ENCODE results near the gene TOMM6.

TOMM6 gene

GRCh38 chr6:41791984-41792383 lies 4.5 kb downstream of the TOMM6 start:
- Mint-ChIP-seq H3K27ac (peak overlapping the region; percentile 64), H3K9me3 (no peaks in the 10 kb centered on the region), H3K27me3 (ENCODE audit: low read depth, poor library complexity) (no peaks in the 10 kb centered on the region), H3K4me1 (peaks cover 13% of the 10 kb centered on the region), H3K4me3 (no peak overlapping the region), H3K36me3 (ENCODE audit: low read depth) (peaks cover 36% of the 10 kb centered on the region)
- DNase-seq: no peak
- TF ChIP-seq, protein P1, sequence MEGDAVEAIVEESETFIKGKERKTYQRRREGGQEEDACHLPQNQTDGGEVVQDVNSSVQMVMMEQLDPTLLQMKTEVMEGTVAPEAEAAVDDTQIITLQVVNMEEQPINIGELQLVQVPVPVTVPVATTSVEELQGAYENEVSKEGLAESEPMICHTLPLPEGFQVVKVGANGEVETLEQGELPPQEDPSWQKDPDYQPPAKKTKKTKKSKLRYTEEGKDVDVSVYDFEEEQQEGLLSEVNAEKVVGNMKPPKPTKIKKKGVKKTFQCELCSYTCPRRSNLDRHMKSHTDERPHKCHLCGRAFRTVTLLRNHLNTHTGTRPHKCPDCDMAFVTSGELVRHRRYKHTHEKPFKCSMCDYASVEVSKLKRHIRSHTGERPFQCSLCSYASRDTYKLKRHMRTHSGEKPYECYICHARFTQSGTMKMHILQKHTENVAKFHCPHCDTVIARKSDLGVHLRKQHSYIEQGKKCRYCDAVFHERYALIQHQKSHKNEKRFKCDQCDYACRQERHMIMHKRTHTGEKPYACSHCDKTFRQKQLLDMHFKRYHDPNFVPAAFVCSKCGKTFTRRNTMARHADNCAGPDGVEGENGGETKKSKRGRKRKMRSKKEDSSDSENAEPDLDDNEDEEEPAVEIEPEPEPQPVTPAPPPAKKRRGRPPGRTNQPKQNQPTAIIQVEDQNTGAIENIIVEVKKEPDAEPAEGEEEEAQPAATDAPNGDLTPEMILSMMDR (IDR thresholded peaks at IDR 0.05): no peak

DNA sequence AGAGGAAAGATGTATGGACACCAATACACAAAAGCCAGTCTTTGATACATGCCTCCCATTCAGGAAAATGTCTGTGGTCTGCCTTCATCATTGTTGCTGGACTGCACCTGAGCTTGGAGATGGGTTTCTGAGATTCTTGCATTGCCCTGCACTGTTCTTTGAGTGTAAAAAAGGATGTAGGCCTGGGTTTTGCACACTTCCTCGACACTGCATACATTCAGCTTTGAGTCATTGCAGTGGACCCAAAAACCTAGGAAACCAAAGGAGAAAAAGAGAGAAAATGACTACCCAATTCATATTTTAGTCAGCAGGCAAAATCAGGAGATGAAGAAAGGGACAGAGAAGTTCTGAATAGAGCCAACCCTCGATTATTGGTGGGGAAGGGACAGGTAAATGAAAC lies 9.0 kb downstream of the TOMM6 start:
- Mint-ChIP-seq H3K4me3 (no peak overlapping the region), H3K27me3 (ENCODE audit: low read depth, poor library complexity) (no peaks in the 10 kb centered on the region), H3K4me1 (peaks cover 11% of the 10 kb centered on the region), H3K36me3 (ENCODE audit: low read depth) (peaks cover 36% of the 10 kb centered on the region), H3K27ac (no peak overlapping the region), H3K9me3 (no peaks in the 10 kb centered on the region)
- TF ChIP-seq, protein P1 (IDR thresholded peaks at IDR 0.05): no peak
- no peak for DNase-seq

DNA sequence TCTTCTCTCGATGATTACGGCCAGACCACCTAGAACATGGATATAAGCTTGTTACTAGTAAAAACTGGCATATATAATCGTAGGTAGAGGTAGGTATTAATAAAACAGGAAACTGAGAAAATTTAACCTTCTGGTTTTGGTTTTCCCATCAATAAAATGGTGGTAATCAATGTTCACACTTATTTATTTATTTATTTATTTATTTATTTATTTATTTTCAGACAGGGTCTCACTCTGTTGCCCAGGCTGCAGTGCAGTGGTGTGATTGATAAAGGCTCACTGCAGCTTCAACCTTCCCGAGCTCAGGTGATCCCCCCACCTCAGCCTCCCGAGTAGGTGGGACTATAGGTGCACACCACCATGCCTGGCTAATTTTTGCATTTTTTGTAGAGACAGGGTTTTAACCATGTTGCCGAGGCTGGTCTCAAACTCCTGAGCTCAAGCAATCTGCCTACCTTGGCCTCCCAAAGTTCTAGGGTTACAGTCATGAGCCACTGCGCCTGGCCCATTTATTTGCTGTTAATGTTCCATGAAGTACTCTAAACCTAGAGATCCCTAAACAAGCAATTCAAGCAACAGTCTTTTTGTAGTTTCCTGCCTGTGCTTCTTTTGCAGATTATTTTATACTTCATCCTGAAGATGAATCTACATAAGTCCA lies 11.5 kb downstream of the TOMM6 start:
- no peak for DNase-seq
- H3K4me1 Mint-ChIP-seq: peaks cover 11% of the 10 kb centered on the region
- H3K27ac Mint-ChIP-seq: peak overlapping the region; percentile 94
- H3K9me3 Mint-ChIP-seq: no peaks in the 10 kb centered on the region
- H3K27me3 Mint-ChIP-seq (ENCODE audit: low read depth, poor library complexity): no peaks in the 10 kb centered on the region
- TF ChIP-seq, protein P1 (IDR thresholded peaks at IDR 0.05): no peak
- H3K36me3 Mint-ChIP-seq (ENCODE audit: low read depth): peaks cover 28% of the 10 kb centered on the region
- no peak overlapping the region for H3K4me3 Mint-ChIP-seq

DNA sequence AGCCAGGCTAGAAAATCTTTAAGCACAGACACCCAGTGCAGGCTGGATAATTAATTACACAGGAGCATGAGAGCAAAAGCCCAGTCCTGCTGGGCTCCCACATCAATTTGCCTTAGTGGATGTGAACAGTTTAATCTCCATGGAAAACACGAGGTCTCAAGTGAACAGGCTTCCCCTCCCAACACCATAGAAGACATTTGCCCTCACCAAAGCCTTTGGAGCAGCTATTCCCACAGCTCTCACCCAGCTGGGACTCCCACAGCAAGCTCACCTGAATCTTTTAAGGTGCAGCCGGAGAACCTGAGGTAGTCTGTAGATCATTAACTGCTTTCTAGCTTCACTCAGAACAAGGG lies 12.0 kb downstream of the TOMM6 start:
- TF ChIP-seq, protein P1 (IDR thresholded peaks at IDR 0.05): no peak

DNA sequence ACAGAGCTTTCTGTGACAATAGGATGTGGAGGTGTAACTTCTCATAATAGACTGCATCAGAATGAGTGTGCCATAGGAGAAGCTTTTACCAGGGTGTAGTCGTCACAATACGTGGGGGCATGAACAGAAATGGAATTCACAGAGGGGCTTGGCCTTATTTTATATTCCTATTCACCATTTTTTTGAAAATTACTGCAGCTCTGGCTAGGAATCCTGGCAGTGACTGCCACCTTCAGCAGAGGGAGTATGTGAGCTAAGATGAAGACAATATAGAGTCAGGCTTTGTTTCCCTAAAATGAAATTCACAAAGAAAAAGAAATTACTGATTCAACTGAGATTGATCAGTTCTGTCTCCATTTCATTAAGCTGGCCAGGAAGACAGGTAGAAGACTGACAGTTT lies 13.9 kb downstream of the TOMM6 start:
- Mint-ChIP-seq H3K4me3 (no peak overlapping the region), H3K36me3 (ENCODE audit: low read depth) (peaks cover 31% of the 10 kb centered on the region), H3K27ac (no peak overlapping the region), H3K27me3 (ENCODE audit: low read depth, poor library complexity) (no peaks in the 10 kb centered on the region), H3K4me1 (peaks cover 11% of the 10 kb centered on the region), H3K9me3 (no peaks in the 10 kb centered on the region)
- TF ChIP-seq, protein P1 (IDR thresholded peaks at IDR 0.05): no peak
- no peak for DNase-seq

More for the DNA sequence above, 12.0 kb downstream of the TOMM6 start:
- peaks cover 11% of the 10 kb centered on the region for H3K4me1 Mint-ChIP-seq
- peak overlapping the region; percentile 94 for H3K27ac Mint-ChIP-seq
- H3K27me3 Mint-ChIP-seq (ENCODE audit: low read depth, poor library complexity): no peaks in the 10 kb centered on the region
- no peak for DNase-seq
- no peaks in the 10 kb centered on the region for H3K9me3 Mint-ChIP-seq
- H3K36me3 Mint-ChIP-seq (ENCODE audit: low read depth): peaks cover 28% of the 10 kb centered on the region
- no peak overlapping the region for H3K4me3 Mint-ChIP-seq

Measured in nephron progenitor cell (in vitro differentiated cells).